ENCODE results near the gene B4GALNT4. TPM values are rescaled to one million over a fixed set of nuclear protein-coding genes. Genes with fewer than 3 reads are reported as not detected.

The B4GALNT4 gene
- total RNA-seq, 1 donor from 2014 or later = 16.4 TPM

- Histone ChIP-seq H3K9ac (no peak overlapping the region), H3K27ac (no peak overlapping the region)
- H3K4me3 Mint-ChIP-seq = peak overlapping the region; percentile 38
Measured at GRCh38 chr11:373716-374551, 4.6 kb downstream of the B4GALNT4 start.

GRCh38 chr11:375065-376025 lies 6.0 kb downstream of the B4GALNT4 start:
- peaks cover 12% of the 10 kb centered on the region for H3K79me2 ChIP-seq (ENCODE audit: low read depth)
- H3K9me3 ChIP-seq (ENCODE audit: low read depth) = no peaks in the 10 kb centered on the region
- peaks cover 7% of the 10 kb centered on the region for H3F3A ChIP-seq (ENCODE audit: low read depth)
- H3K4me3 Mint-ChIP-seq = no peak overlapping the region
- peaks cover 3% of the 10 kb centered on the region for H3K9me3 Mint-ChIP-seq
- H3K4me1 ChIP-seq = peaks cover 7% of the 10 kb centered on the region
- DNase-seq (ENCODE audit: low spot score) = no peak
- H3K36me3 ChIP-seq = no peaks in the 10 kb centered on the region
- H3K27me3 Mint-ChIP-seq (ENCODE audit: insufficient read depth, low read depth) = peaks cover 12% of the 10 kb centered on the region
- H3K4me2 ChIP-seq = no peak overlapping the region
- H3K27ac ChIP-seq = no peak overlapping the region
- H3K4me3 ChIP-seq = no peak overlapping the region
- no peak overlapping the region for H3K9ac ChIP-seq
- H3K36me3 Mint-ChIP-seq = peaks cover 28% of the 10 kb centered on the region
- no peak overlapping the region for H3K27ac Mint-ChIP-seq
- H4K20me1 ChIP-seq (ENCODE audit: low read depth) = peaks cover 13% of the 10 kb centered on the region
- no peak for TF ChIP-seq EZH2phosphoT487 (IDR thresholded peaks at IDR 0.05)
- H3K27me3 ChIP-seq = no peaks in the 10 kb centered on the region
- H2AFZ ChIP-seq (replicated peaks) = no peak overlapping the region
- peaks cover 14% of the 10 kb centered on the region for H3K4me1 Mint-ChIP-seq

More at GRCh38 chr11:373716-374551, 4.6 kb downstream of the B4GALNT4 start:
- TF ChIP-seq EZH2 (IDR thresholded peaks at IDR 0.05) (no peak), CTCF (IDR thresholded peaks at IDR 0.05) (no peak), EZH2phosphoT487 (IDR thresholded peaks at IDR 0.05) (no peak)
- Histone ChIP-seq H3K4me3 (no peak overlapping the region), H3K4me2 (no peak overlapping the region), H2AFZ (replicated peaks) (no peak overlapping the region), H3K4me1 (peaks cover 10% of the 10 kb centered on the region), H3K79me2 (ENCODE audit: low read depth) (peaks cover 16% of the 10 kb centered on the region), H3K27me3 (no peaks in the 10 kb centered on the region), H4K20me1 (ENCODE audit: low read depth) (peaks cover 15% of the 10 kb centered on the region), H3K9me3 (ENCODE audit: low read depth) (no peaks in the 10 kb centered on the region), H3K36me3 (no peaks in the 10 kb centered on the region), H3F3A (ENCODE audit: low read depth) (peaks cover 10% of the 10 kb centered on the region)
- H3K27me3 Mint-ChIP-seq (ENCODE audit: insufficient read depth, low read depth) = peaks cover 13% of the 10 kb centered on the region
- peaks cover 18% of the 10 kb centered on the region for H3K4me1 Mint-ChIP-seq
- H3K36me3 Mint-ChIP-seq = peaks cover 27% of the 10 kb centered on the region
- H3K27ac Mint-ChIP-seq = peak overlapping the region; percentile 57
- peaks cover 3% of the 10 kb centered on the region for H3K9me3 Mint-ChIP-seq
- DNase-seq (ENCODE audit: low spot score) = no peak

- H2AFZ ChIP-seq (replicated peaks) = no peak overlapping the region
- H3K4me3 ChIP-seq = no peak overlapping the region
- H3K4me3 Mint-ChIP-seq = no peak overlapping the region
- no peak overlapping the region for H3K27ac ChIP-seq
- no peaks in the 10 kb centered on the region for H3K36me3 ChIP-seq
- no peaks in the 10 kb centered on the region for H3K79me2 ChIP-seq (ENCODE audit: low read depth)
- no peaks in the 10 kb centered on the region for H3K27me3 ChIP-seq
- peaks cover 6% of the 10 kb centered on the region for H3K4me1 Mint-ChIP-seq
- H3K9ac ChIP-seq = no peak overlapping the region
- H4K20me1 ChIP-seq (ENCODE audit: low read depth) = no peaks in the 10 kb centered on the region
- H3K27ac Mint-ChIP-seq = no peak overlapping the region
- H3F3A ChIP-seq (ENCODE audit: low read depth) = no peaks in the 10 kb centered on the region
- H3K27me3 Mint-ChIP-seq (ENCODE audit: insufficient read depth, low read depth) = peaks cover 8% of the 10 kb centered on the region
- DNase-seq (ENCODE audit: low spot score) = no peak
- H3K4me1 ChIP-seq = no peaks in the 10 kb centered on the region
- H3K9me3 ChIP-seq (ENCODE audit: low read depth) = no peaks in the 10 kb centered on the region
- peaks cover 3% of the 10 kb centered on the region for H3K9me3 Mint-ChIP-seq
- no peak for TF ChIP-seq CTCF (IDR thresholded peaks at IDR 0.05)
- TF ChIP-seq EZH2 (IDR thresholded peaks at IDR 0.05) = no peak
- TF ChIP-seq EZH2phosphoT487 (IDR thresholded peaks at IDR 0.05) = no peak
- H3K36me3 Mint-ChIP-seq = peaks cover 24% of the 10 kb centered on the region
- H3K4me2 ChIP-seq = no peak overlapping the region
Measured at GRCh38 chr11:376531-377173, 7.4 kb downstream of the B4GALNT4 start.

Measured in neural progenitor cell (in vitro differentiated cells).